ENCODE data around the gene ERO1A. TPM values are rescaled to one million over a fixed set of nuclear protein-coding genes. Genes with fewer than 3 reads are reported as not detected.

ERO1A gene
- total and polyA plus RNA-seq, 8 donors = 9.7 to 51.0 (median 25.1) TPM

DNA sequence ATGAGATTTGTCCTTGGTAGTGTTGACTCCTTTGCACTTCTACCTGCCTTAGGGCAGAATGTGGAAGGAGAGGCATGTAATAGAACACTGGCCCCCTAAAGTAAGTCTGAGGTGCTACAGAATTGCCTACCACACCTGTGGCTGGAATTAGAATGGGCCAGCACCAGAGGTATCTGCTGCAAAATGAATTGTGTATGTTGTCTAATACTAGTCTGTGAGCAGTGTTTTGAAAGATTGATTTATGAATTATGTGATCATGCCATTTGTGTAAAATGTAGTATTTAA, 28.9 kb upstream of the ERO1A start:
- TF ChIP-seq CTCF (IDR thresholded peaks at IDR 0.05) = no peak
- H3K27me3 ChIP-seq = no peaks in the 10 kb centered on the region
- no peaks in the 10 kb centered on the region for H3K9me3 ChIP-seq
- H3K36me3 ChIP-seq = peaks cover 0 to 38% (median 30%) of the 10 kb centered on the region in 3 donors
- no peak for FAIRE-seq
- no peak overlapping the region for H3K27ac ChIP-seq
- intact Hi-C loops (cut with DNase I) = no loop called here
- DNase-seq = no peak
- no peak for ATAC-seq
- no peaks in the 10 kb centered on the region for H3K4me1 ChIP-seq
- no peak overlapping the region for H3K4me3 ChIP-seq

GRCh38 chr14:52723514-52724359, 28.4 kb upstream of the ERO1A start:
- no peak for FAIRE-seq
- Histone ChIP-seq H3K4me1 (no peaks in the 10 kb centered on the region), H3K27ac (no peak overlapping the region), H3K9me3 (no peaks in the 10 kb centered on the region), H3K27me3 (no peaks in the 10 kb centered on the region), H3K4me3 (no peak overlapping the region), H3K36me3 (peaks cover 0 to 44% (median 30%) of the 10 kb centered on the region in 3 donors)
- intact Hi-C loops (cut with DNase I) = no loop called here
- 86 to 90% methylated on average over 4 of the region's 4 CpGs for WGBS, 2 donors
- no peak for ATAC-seq
- no peak for TF ChIP-seq CTCF (IDR thresholded peaks at IDR 0.05)
- no peak for DNase-seq

DNA sequence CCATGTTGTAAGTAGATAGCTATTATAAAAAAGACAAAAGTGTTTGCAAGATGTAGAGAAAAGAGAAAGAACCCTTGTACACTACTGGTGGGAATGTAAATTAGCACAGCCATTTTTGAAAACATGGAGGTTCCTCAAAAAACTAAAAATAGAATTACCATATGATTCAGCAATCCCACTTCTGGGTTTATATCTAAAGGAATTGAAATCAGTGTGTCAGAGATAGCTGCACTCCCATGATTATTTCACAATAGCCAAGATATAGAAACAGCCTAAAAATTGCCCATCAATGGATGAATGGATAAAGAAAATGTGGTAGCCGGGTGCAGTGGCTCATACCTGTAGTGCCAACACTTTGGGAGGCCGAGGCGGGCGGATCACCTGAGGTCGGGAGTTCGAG, 20.8 kb upstream of the ERO1A start:
- ATAC-seq (no peak), FAIRE-seq (no peak), DNase-seq (no peak)
- WGBS, 2 donors = 95 to 100% methylated on average over 5 to 6 of the region's 6 CpGs
- Histone ChIP-seq H3K36me3 (peaks cover 0 to 61% (median 22%) of the 10 kb centered on the region in 3 donors), H3K4me1 (no peaks in the 10 kb centered on the region), H3K4me3 (no peak overlapping the region), H3K27ac (no peak overlapping the region), H3K9me3 (no peaks in the 10 kb centered on the region), H3K27me3 (no peaks in the 10 kb centered on the region)
- intact Hi-C loops (cut with DNase I) = no loop called here
- TF ChIP-seq CTCF (IDR thresholded peaks at IDR 0.05) = no peak

- WGBS, 2 donors = 24 to 45% methylated on average over 1 of the region's 1 CpG
Observed at GRCh38 chr14:52711666-52712065, 16.3 kb upstream of the ERO1A start.

More at GRCh38 chr14:52711666-52712065, 16.3 kb upstream of the ERO1A start:
- H3K9me3 ChIP-seq = no peaks in the 10 kb centered on the region
- ATAC-seq = no peak
- no peaks in the 10 kb centered on the region for H3K27me3 ChIP-seq
- intact Hi-C loops (cut with DNase I) = no loop called here
- H3K27ac ChIP-seq = no peak overlapping the region
- no peak for TF ChIP-seq CTCF (IDR thresholded peaks at IDR 0.05)
- FAIRE-seq = no peak
- peaks cover 0 to 27% (median 22%) of the 10 kb centered on the region in 3 donors for H3K36me3 ChIP-seq
- H3K4me1 ChIP-seq = peaks cover 7 to 12% (median 11%) of the 10 kb centered on the region in 3 donors
- no peak overlapping the region for H3K4me3 ChIP-seq
- no peak for DNase-seq
